Skeletal muscle tissue (tissue), 4 donors: Measurements from ENCODE around the gene PCYOX1L. TPM values are rescaled to one million over a fixed set of nuclear protein-coding genes. Genes with fewer than 3 reads are reported as not detected.

Experiments used
- H3K27ac ChIP-seq: one replicate; pipeline ENCODE4 v1.7.0; 2013; ENCODE audit warnings: mild to moderate bottlenecking, low read depth, low read length, inconsistent platforms
- H3K27me3 ChIP-seq, 3 donors: one replicate each; pipeline ENCODE4 v1.7.0; 2013; ENCODE audit warnings: low read length in 3 of 3; ENCODE audit not compliant: control insufficient read depth in 3 of 3, insufficient read depth in 3 of 3
- H3K36me3 ChIP-seq, 3 donors: one replicate each; pipeline ENCODE4 v1.7.0; 2013; ENCODE audit warnings: low read length in 3 of 3; ENCODE audit not compliant: control insufficient read depth in 3 of 3, insufficient read depth in 3 of 3
- H3K4me1 ChIP-seq, 3 donors: one replicate each; pipeline ENCODE4 v1.7.0; 2013; ENCODE audit warnings: low read length in 3 of 3, mild to moderate bottlenecking in 3 of 3; ENCODE audit not compliant: control insufficient read depth in 3 of 3, insufficient read depth in 3 of 3
- H3K4me3 ChIP-seq, 3 donors: one replicate each; pipeline ENCODE4 v1.7.0; 2013; ENCODE audit warnings: low read length in 3 of 3
- H3K9ac ChIP-seq, 3 donors: one replicate each; pipeline ENCODE4 v1.7.0; 2013; ENCODE audit warnings: low read length in 3 of 3, mild to moderate bottlenecking in 3 of 3, moderate library complexity in 2 of 3, low read depth in 1 of 3
- H3K9me3 ChIP-seq, 3 donors: one replicate each; pipeline ENCODE4 v1.7.0; 2013; ENCODE audit warnings: low read length in 3 of 3; ENCODE audit not compliant: control insufficient read depth in 3 of 3
- total RNA-seq: library from RNA; depleted of rRNA; stranded (reverse); fragments of >200 nt; gene quantifications from one replicate; pipeline ENCODE4 v1.2.3, GENCODE V29; 2014
- donor health status: Osteomylitis.

PCYOX1L gene
- total RNA-seq, 1 donor from 2014 or later = 3.7 TPM

GRCh38 chr5:149409268-149409948 is 51.6 kb downstream of the PCYOX1L start:
- no peaks in the 10 kb centered on the region for H3K9me3 ChIP-seq
- H3K4me3 ChIP-seq = peak overlapping the region; percentile 38 to 81 (median 72)
- H3K4me1 ChIP-seq = peaks cover 3 to 12% (median 9%) of the 10 kb centered on the region in 3 donors
- peaks cover 0 to 2% (median 0%) of the 10 kb centered on the region in 3 donors for H3K27me3 ChIP-seq
- peak overlapping the region; percentile 84 for H3K27ac ChIP-seq
- peaks cover 0 to 16% (median 0%) of the 10 kb centered on the region in 3 donors for H3K36me3 ChIP-seq
- peak overlapping the region; percentile 40 to 83 (median 80) for H3K9ac ChIP-seq

GRCh38 chr5:149410071-149410470 is 52.2 kb downstream of the PCYOX1L start:
- Histone ChIP-seq H3K27me3 (peaks cover 0 to 2% (median 0%) of the 10 kb centered on the region in 3 donors), H3K36me3 (peaks cover 0 to 16% (median 0%) of the 10 kb centered on the region in 3 donors), H3K9me3 (no peaks in the 10 kb centered on the region), H3K4me3 (peak overlapping the region; percentile 40 to 81 (median 72)), H3K9ac (peak overlapping the region in 2 of 3 donors; percentile 5 to 83), H3K27ac (peak overlapping the region; percentile 84), H3K4me1 (peaks cover 6 to 17% (median 7%) of the 10 kb centered on the region in 3 donors)

GRCh38 chr5:149410721-149411432 is 53.0 kb downstream of the PCYOX1L start:
- Histone ChIP-seq H3K9ac (peak overlapping the region; percentile 12 to 83 (median 44)), H3K4me1 (peaks cover 5 to 20% (median 10%) of the 10 kb centered on the region in 3 donors), H3K27me3 (peaks cover 0 to 2% (median 0%) of the 10 kb centered on the region in 3 donors), H3K4me3 (peak overlapping the region; percentile 9 to 81 (median 45)), H3K27ac (peak overlapping the region; percentile 63), H3K36me3 (peaks cover 0 to 16% (median 0%) of the 10 kb centered on the region in 3 donors), H3K9me3 (no peaks in the 10 kb centered on the region)

GRCh38 chr5:149411738-149412519 is 54.1 kb downstream of the PCYOX1L start:
- H3K27ac ChIP-seq = peak overlapping the region; percentile 63
- H3K9me3 ChIP-seq = no peaks in the 10 kb centered on the region
- H3K36me3 ChIP-seq = peaks cover 0 to 16% (median 0%) of the 10 kb centered on the region in 3 donors
- peak overlapping the region in 2 of 3 donors; percentile 31 to 33 for H3K4me3 ChIP-seq
- peaks cover 0 to 2% (median 0%) of the 10 kb centered on the region in 3 donors for H3K27me3 ChIP-seq
- peaks cover 2 to 19% (median 13%) of the 10 kb centered on the region in 3 donors for H3K4me1 ChIP-seq
- H3K9ac ChIP-seq = peak overlapping the region; percentile 1 to 83 (median 40)

- Histone ChIP-seq H3K4me1 (peaks cover 2 to 24% (median 21%) of the 10 kb centered on the region in 3 donors), H3K4me3 (peak overlapping the region; percentile 16 to 49 (median 27)), H3K36me3 (peaks cover 0 to 18% (median 0%) of the 10 kb centered on the region in 3 donors), H3K9me3 (no peaks in the 10 kb centered on the region), H3K27me3 (no peaks in the 10 kb centered on the region), H3K27ac (peak overlapping the region; percentile 47), H3K9ac (peak overlapping the region in 2 of 3 donors; percentile 14 to 60)
Measured at GRCh38 chr5:149412783-149413476, 55.1 kb downstream of the PCYOX1L start.

GRCh38 chr5:149413477-149414210 is 55.8 kb downstream of the PCYOX1L start:
- peaks cover 0 to 15% (median 0%) of the 10 kb centered on the region in 3 donors for H3K36me3 ChIP-seq

GRCh38 chr5:149414405-149415065 is 56.7 kb downstream of the PCYOX1L start:
- Histone ChIP-seq H3K9ac (peak overlapping the region in 1 of 3 donors; percentile 16), H3K27ac (peak overlapping the region; percentile 70), H3K9me3 (no peaks in the 10 kb centered on the region), H3K4me3 (peak overlapping the region in 2 of 3 donors; percentile 41 to 46), H3K4me1 (peaks cover 2 to 27% (median 24%) of the 10 kb centered on the region in 3 donors), H3K27me3 (no peaks in the 10 kb centered on the region), H3K36me3 (peaks cover 0 to 11% (median 0%) of the 10 kb centered on the region in 3 donors)

More at GRCh38 chr5:149413477-149414210, 55.8 kb downstream of the PCYOX1L start:
- H3K27me3 ChIP-seq = no peaks in the 10 kb centered on the region
- H3K4me3 ChIP-seq = peak overlapping the region in 2 of 3 donors; percentile 7 to 27
- H3K27ac ChIP-seq = peak overlapping the region; percentile 70
- H3K9ac ChIP-seq = peak overlapping the region in 1 of 3 donors; percentile 60
- no peaks in the 10 kb centered on the region for H3K9me3 ChIP-seq
- H3K4me1 ChIP-seq = peaks cover 2 to 24% (median 22%) of the 10 kb centered on the region in 3 donors
